ENCODE measurements around the gene LEKR1. TPM values are rescaled to one million over a fixed set of nuclear protein-coding genes. Genes with fewer than 3 reads are reported as not detected.

LEKR1 gene
- total RNA-seq, 1 donor from 2014 or later, result 0.57 TPM

DNA sequence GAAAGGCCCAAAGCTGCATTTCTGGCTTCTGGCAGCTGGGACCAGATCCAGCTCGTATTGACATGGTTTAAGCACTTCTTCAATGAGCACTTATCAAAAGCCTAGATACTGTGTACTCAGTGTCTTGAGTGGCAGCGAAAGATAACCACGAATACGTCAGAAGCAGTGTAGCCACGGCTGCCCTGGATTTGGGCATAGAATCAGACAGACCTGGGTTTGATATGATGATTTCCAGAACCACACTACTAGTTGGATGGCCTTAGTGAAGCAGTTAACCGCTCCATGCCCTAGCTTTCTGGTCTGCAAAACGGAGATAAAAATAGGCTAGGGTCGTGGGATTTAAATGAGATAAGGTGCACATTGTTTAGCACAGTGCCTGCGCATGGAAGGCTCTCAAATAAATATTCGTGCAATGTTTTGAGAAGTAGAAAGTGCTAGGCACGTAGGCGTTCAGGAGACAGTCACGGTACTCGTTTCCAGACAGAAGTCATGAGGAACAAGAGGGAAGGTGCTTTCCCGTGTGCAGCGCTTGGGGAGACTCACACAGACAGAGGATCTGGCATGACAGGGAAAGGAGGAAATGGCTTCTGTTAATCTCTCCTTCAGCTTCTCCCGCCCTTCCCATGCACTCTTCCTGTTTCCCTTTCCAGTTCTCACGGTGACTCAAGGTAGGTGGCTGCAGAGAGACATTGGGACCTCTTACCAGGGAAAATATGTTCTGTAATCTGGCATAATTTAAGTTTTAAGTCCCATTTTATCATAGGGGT lies 263.5 kb downstream of the LEKR1 start:
- intact Hi-C loops (cut with micrococcal nuclease), result loop anchor here (1.0 to 2.0 kb wide), 7 partner anchors 14 to 1235 kb away; partner anchors contain the start of genes SLC33A1 and TIPARP
- H3K27ac Mint-ChIP-seq, result peak overlapping the region; percentile 93
- peaks cover 5% of the 10 kb centered on the region for H3K36me3 Mint-ChIP-seq (ENCODE audit: low read depth)
- no peaks in the 10 kb centered on the region for H3K27me3 Mint-ChIP-seq (ENCODE audit: insufficient read depth)
- H3K9me3 Mint-ChIP-seq, result peaks cover 4% of the 10 kb centered on the region
- peak overlapping the region; percentile 70 for H3K4me3 Mint-ChIP-seq
- peaks cover 80% of the 10 kb centered on the region for H3K4me1 Mint-ChIP-seq (ENCODE audit: low read depth)
- no peak for DNase-seq (ENCODE audit: low spot score)

DNA sequence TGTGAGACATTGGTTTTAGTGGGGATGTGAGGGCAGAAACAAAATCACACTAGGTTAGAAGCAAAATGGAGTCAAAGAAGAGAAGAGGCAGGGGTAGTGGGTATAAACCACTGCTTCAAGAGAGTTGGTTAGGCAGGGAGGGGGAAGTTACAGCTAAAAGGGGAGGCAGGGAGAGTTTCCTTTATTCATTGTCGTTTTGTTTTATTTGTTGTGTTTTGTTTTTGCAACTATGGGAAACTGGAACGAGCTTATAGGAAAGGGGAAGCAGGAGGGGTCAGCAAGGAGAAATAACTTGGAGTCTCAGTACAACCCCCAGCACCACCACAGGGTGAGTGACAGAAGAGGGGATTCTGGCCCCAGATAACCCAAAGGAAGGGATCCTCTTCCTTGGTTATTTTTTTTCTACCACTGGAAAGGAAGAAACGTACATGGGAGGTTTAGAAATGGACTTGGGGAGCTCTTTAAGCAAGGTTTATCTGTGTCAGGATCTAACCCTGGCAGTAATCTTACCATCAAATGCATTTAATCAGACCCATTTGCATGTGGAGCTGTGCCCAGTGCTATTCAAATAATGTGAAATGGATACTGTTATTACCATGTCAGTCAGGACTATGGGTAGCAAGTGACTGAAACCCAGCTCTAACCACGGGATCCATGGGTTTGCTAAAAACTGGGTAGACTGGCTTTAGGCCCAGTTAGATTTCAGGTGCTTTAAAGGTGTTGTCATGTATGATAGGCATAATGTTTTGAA lies 265.1 kb downstream of the LEKR1 start:
- Mint-ChIP-seq H3K9me3 (peaks cover 4% of the 10 kb centered on the region), H3K36me3 (ENCODE audit: low read depth) (peaks cover 5% of the 10 kb centered on the region)

DNA sequence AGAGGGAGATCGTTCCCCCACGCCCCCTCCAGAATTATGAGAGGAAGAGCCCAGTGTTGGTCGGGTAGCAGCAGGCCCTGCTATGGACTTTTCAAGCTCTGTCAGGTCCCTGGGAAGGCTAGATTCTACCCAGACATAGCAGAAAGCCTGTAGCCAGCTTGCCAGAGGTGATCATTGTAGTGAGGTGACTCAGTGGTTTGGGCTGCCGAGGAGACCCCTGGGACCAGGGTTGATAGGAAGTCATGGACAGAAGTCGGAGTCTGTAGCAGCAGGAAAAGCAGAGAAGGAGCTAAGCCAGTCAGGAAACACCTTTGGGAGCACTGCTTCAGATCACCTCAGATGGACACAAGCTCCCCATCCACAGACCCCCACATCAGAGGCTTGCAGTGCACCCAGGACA lies 266.1 kb downstream of the LEKR1 start:
- Mint-ChIP-seq H3K9me3 (peaks cover 4% of the 10 kb centered on the region), H3K4me3 (no peak overlapping the region), H3K27me3 (ENCODE audit: insufficient read depth) (no peaks in the 10 kb centered on the region), H3K36me3 (ENCODE audit: low read depth) (peaks cover 5% of the 10 kb centered on the region), H3K27ac (no peak overlapping the region), H3K4me1 (ENCODE audit: low read depth) (peaks cover 68% of the 10 kb centered on the region)
- intact Hi-C loops (cut with micrococcal nuclease), result no loop called here
- no peak for DNase-seq (ENCODE audit: low spot score)

More for the DNA sequence above, 265.1 kb downstream of the LEKR1 start:
- intact Hi-C loops (cut with micrococcal nuclease), result no loop called here
- no peak for DNase-seq (ENCODE audit: low spot score)
- Mint-ChIP-seq H3K27ac (peak overlapping the region; percentile 93), H3K4me1 (ENCODE audit: low read depth) (peaks cover 76% of the 10 kb centered on the region), H3K27me3 (ENCODE audit: insufficient read depth) (no peaks in the 10 kb centered on the region), H3K4me3 (no peak overlapping the region)

DNA sequence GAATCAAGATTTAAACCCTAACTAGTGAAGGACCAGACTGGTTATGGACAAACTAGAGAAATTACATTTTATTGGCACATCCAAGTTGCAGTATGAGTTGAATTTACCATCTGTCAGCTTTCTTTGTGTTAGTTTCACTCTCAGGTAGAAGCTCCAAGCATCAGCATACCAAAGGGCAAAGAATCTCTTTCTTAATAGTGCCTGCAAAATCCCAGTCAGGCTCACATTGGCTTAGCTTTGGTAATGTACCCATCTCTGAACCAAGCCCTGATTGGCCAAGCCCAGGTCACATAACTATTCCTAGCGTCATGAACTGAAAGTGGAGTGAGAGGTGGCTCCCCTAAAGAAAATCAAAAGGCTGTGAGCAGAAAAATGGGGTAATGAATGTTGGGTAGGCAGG lies 266.9 kb downstream of the LEKR1 start:
- intact Hi-C loops (cut with micrococcal nuclease), result loop anchor here (1.0 kb wide), 2 partner anchors 10 to 35 kb away; no protein-coding TSS in a partner anchor
- peak; percentile 18 for DNase-seq (ENCODE audit: low spot score)
- no peak overlapping the region for H3K4me3 Mint-ChIP-seq
- H3K27ac Mint-ChIP-seq, result peak overlapping the region; percentile 31
- H3K36me3 Mint-ChIP-seq (ENCODE audit: low read depth), result peaks cover 5% of the 10 kb centered on the region
- H3K27me3 Mint-ChIP-seq (ENCODE audit: insufficient read depth), result no peaks in the 10 kb centered on the region
- peaks cover 4% of the 10 kb centered on the region for H3K9me3 Mint-ChIP-seq
- peaks cover 61% of the 10 kb centered on the region for H3K4me1 Mint-ChIP-seq (ENCODE audit: low read depth)

DNA sequence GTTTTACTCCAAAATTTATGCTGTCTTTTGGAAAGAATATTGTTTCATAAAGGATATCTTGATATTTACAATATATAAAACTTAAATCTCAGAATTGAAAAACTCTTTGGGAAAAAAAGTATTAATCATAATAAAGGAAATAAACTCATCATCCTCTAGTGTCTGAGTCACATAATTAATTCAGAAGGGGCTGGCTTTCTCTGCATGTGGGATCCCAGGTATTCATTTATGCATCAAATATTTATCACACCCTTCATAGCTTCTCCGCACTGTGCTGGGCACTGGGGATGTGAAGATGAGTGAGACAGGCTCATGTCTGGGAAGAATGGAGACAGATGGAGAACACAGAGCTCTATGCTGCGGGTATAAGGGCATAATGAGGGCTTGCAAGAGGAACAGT lies 268.1 kb downstream of the LEKR1 start:
- H3K27ac Mint-ChIP-seq, result no peak overlapping the region
- no peaks in the 10 kb centered on the region for H3K27me3 Mint-ChIP-seq (ENCODE audit: insufficient read depth)
- H3K36me3 Mint-ChIP-seq (ENCODE audit: low read depth), result peaks cover 5% of the 10 kb centered on the region
- no peak overlapping the region for H3K4me3 Mint-ChIP-seq
- DNase-seq (ENCODE audit: low spot score), result no peak
- H3K9me3 Mint-ChIP-seq, result peaks cover 4% of the 10 kb centered on the region
- peaks cover 65% of the 10 kb centered on the region for H3K4me1 Mint-ChIP-seq (ENCODE audit: low read depth)
- intact Hi-C loops (cut with micrococcal nuclease), result no loop called here

DNA sequence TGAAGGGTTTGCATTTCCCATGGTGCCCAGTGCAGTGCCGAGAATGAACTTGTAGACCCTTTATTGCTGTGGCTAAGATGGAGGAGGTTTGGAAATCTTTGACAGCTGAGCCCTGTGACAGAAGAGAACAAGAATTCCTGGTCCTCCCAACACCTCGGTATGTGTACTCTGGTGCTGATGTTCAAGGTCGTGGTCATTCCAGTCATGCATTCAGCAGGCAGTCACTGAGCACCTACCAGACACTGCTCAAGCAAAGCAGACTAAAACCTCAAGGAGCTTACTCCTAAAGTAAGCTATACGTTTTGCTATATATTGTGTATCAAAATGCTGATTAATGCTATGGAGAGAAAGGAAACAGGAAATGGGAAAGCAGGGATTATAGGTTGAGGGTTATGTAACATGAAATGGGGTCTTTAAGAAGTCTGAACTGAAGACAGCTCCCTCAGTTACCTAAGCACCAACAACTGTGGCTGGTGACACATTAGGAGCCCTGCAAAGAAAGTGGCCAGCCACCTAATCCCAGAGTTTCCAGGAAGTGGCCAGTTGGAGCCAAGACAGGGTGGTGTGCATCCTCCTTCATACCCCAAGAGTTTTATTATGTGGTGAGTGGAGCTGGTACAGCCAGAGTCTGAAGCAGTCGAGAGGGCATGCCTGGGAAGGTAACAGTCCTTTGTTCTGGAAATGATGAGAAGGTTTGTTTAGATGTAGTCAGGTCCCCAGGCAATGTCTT lies 268.8 kb downstream of the LEKR1 start:
- no peak for DNase-seq (ENCODE audit: low spot score)
- intact Hi-C loops (cut with micrococcal nuclease), result no loop called here
- no peak overlapping the region for H3K27ac Mint-ChIP-seq
- no peak overlapping the region for H3K4me3 Mint-ChIP-seq
- peaks cover 65% of the 10 kb centered on the region for H3K4me1 Mint-ChIP-seq (ENCODE audit: low read depth)
- H3K36me3 Mint-ChIP-seq (ENCODE audit: low read depth), result peaks cover 5% of the 10 kb centered on the region
- peaks cover 4% of the 10 kb centered on the region for H3K9me3 Mint-ChIP-seq
- no peaks in the 10 kb centered on the region for H3K27me3 Mint-ChIP-seq (ENCODE audit: insufficient read depth)

Other genes with a start within 250 kb of the LEKR1 start
- gene TIPARP, start 151.8 kb upstream of the LEKR1 start, total RNA-seq, result 20.8 and 21.9 TPM in 2 replicates